Lower leg skin (tissue), 3 donors: ENCODE data around the gene MRPL53.

Experiments
- CTCF ChIP-seq, 3 donors: fragments of 450-650 bp; IDR thresholded peaks; one replicate each; pipeline ENCODE4 v1.5.1; 2016; ENCODE audit warnings: antibody characterized with exemption in 3 of 3, mild to moderate bottlenecking in 3 of 3, moderate library complexity in 2 of 3
- POLR2A ChIP-seq, 2 donors: fragments of 450-650 bp; IDR thresholded peaks; one replicate each; pipeline ENCODE4 v1.6.1; 2016 to 2017; ENCODE audit warnings: antibody characterized with exemption in 2 of 2, mild to moderate bottlenecking in 1 of 2, moderate library complexity in 1 of 2

GRCh38 chr2:74454654-74455511 lies 17.6 kb downstream of the MRPL53 start, which contains the start of gene INO80B:
- TF ChIP-seq POLR2A (IDR thresholded peaks at IDR 0.05) = no peak
- TF ChIP-seq CTCF (IDR thresholded peaks at IDR 0.05) = peak in 1 of 3 donors; percentile 15
